ENCODE data around the gene OXSR1.
"Not testable (repeated sequence)": the region's sequence is repeated elsewhere in the genome, so short reads cannot be mapped to it uniquely, and the experiment has no call there.

Gene OXSR1

DNA sequence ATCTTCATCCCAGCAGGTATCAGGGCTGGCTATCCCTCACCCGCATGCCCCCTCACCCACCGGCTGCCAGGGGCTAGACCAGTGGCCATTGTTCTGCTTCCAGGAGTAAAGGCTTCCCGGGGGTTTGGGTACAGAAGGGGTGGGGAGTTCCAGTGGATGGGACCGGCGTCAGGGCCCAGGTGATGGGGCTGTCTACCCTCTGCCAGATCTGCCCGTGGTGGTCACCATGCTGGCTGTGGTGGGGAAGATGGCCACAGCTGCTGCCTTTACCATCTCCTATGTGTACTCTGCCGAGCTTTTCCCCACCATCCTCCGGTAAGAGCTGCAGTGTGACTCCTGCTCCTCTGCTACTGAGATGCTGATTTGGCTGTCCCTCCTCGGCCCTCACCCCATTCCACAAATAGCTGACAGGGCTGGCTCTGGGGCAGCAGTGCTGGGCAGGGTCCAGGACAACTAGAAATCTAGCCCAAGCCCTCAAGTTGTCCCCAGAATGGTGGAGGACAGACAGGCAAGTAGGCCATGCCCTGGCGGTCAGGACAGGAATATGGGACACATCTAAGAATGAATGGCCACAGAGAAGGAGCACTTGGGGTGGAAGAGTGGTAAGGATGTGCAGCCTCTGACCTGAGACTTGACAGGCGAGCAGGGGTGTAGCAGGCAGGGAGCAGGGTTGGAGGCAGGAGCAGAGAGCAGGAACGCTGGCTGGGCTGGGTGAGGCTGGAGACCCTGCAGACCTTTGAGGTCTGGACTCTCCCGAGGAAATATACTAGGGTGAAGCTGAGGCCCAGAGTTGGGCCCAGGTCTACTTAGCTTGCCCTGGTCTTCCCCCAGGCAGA lies 111.0 kb downstream of the OXSR1 start:
- no peak for DNase-seq

DNA sequence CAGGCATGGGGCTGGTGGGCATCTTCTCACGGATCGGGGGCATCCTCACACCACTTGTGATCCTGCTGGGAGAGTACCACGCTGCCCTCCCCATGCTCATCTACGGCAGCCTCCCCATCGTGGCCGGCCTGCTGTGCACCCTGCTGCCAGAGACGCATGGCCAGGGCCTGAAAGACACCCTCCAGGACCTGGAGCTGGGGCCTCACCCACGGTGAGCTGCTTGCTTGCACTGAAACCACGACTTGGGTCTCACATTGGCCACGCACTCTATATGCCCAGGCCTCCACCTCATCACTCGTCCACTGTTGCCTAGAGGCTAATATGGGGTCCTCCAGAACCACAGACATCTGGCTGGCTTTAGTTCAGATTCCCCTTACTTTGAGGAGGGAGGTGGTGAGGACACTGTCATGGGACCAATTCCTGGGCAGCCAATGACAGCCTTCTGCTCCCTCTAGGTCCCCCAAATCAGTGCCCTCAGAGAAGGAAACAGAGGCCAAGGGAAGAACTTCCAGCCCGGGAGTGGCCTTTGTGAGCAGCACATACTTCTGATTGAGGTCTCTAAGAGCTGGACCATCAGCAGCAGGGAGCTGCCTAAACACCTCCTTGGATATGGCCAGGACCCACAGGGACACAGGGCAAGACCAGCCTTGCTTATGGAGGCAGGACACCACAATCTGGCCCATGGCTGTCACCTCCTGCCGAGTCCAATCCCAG lies 111.7 kb downstream of the OXSR1 start:
- no peak for DNase-seq

DNA sequence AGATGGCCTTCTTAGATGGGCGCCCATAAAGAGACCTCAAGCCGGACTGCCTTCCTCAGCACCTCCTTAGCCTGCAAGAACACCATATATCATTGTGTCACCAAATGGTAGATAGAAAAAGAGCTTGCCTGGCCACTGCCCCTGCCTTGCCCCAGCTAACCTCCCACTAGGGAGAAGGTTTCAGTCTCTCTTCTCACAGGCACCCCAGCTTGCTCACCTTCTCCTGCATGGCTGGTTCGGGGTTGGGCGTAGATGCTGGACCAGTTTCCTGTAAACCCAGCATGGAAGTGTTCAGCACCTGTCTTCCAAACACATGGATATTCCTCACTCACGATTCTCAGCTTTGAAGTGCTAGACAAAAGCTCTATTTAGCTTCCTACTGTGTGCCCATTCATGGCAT lies 113.5 kb downstream of the OXSR1 start:
- no peak for DNase-seq

DNA sequence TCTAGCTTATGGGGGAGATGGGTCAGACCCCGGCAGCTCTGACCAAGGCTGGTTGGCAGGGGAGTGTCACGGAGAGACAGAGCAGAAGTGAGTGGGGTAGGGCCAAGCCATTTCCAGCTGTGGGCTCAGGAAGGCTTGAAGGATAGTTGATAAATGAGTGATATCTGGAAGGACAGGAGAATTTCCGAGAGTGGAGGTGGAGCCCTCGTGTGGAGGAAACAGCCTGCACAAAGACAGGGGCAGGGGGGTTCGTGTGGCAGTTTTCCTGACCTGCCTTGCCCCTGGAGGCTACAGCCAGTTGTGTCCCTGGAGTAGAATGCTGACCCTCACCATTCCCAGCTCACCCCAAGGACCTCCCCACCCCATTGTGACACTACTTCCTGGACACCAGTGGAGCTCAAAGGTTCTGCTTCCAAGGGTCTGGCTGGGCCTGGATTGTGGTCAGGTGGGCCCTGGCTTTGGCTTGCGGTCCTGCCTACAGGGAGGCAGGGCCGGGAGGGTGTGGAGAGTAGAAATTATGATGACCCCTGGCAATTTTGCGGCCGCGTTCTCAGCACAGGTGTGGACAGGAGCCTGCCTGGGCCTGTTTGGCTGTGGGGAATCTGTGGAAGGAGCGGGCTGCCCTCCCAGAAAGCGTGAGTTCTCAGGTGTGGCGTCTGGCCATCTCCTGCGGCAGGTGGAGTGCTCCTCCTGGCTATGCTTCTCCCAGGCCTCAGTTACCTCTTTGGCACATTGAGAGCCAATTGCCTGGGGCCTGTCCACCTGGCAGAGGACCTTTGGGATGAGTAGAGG lies 116.8 kb downstream of the OXSR1 start, which contains the start of gene SLC22A14:
SLC22A14 (plus strand) TSS at position 400 of the 792 bp plus-strand sequence. CDS start 23,733 bp downstream, outside the sequence.
- DNase-seq: no peak

DNA sequence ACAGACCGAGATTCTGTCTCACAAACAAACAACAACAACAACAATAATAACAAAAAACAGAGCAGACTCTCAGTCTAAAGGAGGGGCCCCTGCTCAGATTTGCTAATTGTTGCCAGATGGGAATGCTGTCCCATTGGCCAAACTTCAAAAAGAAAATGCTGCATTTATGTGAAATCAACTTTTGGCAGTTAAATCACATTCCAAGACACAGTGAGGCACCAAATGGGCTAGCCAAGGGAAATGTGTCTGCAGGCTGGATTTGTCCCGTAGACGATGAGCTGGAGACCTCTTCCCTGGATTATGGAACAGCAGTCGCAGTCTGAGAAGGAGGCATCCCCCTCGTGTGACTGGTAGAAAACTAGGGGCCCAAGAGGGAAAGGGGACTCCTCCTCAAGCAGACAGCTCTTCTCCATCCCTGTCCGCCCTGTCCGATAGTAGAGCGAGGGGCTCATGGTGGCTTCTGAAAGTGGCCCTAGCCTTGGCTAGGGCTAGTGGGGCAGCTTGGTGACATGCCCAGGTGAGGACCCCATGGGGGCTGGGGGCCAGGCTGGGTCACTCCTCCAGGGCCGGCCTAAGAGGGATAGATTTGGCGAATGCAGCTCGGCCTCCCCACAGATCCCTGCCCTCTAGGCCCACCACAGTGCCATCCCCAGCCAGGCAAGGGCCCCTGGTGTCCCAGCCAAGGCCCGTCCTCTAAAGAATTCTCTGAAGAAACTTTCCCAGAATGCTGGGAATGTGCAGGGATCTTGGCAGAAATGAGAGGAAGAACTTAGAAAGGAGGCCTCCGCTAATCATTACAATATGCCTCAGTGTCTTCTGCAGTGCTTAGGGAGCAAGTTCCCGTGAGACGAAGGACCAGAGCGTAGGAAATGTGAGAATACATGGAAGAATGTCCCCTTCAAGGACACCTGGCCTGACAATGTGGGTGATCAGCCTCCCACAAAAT lies 118.7 kb downstream of the OXSR1 start:
- no peak for DNase-seq

DNA sequence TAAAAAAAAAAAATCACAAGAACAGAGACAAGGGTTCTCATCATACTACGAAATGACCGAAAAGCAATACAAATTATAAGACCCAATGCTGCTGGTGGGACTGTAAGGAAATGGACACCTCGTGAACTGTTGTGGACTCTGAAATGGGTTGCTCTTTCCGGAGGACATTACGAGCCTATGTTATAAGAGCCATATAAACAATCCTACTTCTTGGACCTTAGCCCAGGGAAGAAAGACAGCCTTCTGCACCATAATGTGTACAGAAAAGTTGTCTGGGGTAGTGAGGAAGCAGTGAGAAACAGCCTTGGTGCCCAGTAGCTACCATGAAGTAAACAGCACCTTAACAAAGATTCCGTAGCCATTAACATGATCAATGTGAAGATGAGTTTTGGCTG lies 119.4 kb downstream of the OXSR1 start:
- DNase-seq: no peak

DNA sequence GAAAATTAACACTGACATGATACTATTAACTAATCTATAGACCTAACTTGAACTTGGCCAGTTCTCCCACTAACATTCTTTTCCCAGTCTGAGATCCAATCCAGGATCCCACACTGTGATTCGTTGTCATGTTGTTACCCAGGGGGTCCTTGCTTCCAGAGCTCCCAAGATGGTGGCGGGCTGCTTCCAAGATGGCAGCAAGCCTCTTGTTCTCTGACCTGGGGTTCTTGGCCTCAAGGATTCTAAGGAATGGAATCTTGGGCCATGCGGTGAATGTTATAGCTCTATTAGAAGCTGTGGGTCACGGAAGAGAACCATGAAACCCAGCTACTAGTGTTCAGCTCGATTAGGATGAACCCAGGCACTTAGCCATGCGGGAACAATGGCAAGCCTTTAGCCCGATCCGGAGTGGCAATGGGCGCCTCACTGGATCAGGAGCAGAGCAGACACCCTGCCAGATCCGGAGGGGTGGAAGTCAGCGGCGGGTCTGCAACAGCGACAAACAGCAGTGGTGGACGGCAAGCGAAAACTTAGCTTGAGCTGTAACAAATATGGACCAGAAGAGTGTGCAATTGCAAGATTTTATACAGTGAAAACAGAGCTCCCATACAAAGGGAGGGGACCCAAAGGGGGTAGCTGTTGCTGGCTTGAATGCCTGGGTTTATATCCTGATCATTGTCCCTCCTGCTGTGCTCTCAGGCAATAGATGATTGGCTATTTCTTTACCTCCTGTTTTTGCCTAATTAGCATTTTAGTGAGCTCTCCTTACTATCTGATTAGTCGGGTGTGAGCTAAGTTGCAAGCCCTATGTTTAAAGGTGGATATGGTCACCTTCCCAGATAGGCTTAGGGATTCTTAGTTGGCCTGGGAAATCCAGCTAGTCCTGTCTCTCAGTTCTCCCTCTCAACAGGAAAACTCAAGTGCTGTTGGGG lies 124.2 kb downstream of the OXSR1 start:
- not testable (repeated sequence) for DNase-seq

DNA sequence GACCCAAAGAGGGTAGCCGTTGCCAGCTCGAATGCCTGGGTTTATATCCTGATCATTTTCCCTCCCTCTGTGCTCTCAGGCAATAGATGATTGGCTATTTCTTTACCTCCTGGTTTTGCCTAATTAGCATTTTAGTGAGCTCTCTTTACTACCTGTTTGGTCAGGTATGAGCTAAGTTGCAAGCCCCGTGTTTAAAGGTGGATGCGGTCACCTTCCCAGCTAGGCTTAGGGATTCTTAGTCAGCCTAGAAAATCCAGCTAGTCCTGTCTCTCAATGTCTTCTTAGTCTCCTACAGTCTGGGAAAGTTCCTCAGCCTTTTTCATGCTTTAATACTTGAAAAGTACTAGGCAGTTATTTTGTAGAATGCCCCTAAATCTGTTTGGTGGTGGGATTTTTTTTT lies 131.7 kb downstream of the OXSR1 start:
- DNase-seq: not testable (repeated sequence)

DNA sequence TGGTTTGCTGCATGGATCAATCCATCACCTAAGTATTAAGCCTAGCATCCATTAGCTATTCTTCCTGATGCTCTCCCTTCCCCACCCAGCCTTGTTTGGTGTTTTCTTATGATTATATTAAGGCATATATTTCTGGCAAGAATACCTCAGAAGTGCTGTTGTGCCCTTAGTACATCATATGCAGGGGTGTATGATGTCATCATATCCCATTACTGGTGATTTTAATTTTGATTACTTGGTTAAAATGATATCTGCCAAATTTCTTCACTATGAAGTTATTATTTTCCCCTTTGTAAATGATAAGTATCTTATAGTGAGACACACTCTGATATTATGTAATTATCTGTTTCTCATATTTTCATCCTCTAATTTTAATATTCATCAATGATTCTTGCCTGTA lies 132.2 kb downstream of the OXSR1 start:
- no peak for DNase-seq

DNA sequence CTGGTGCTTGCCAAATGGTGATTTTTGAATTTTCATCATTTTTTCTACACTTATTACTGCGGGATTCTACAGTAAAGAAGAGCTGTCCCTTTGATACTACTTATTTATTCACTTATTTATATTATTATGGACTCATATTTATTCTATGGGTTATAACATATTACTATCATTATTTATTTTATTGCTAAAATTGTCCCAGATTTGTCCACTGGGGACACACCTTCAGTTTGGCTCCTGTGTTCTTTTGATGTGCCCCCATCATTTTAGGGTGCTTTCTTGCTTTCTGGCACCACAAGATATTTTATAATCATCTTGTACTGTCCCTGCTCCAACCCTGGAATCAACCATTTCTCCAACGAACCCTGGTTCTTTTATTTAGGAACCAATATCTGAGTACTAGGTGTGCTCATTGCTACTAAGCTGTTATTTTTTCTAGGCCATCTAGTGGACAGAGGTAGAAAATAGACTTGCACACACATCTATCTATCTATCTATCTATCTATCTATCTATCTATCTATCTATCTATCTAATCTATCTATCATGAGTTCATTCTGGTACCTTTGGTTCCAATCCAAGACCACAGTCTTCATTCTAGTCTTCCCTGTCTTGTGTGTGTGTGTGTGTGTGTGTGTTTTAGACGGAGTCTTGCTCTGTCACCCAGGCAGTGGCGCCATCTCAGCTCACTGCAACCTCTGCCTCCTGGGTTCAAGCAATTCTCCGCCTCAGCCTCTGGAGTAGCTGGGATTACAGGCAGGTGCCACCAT lies 132.8 kb downstream of the OXSR1 start:
- no peak for DNase-seq

Measured in stimulated activated CD4-positive, alpha-beta T cell treated with anti-CD3 and anti-CD28 coated beads, Interleukin-12 subunit alpha, Interleukin-12 subunit beta, amount 100 ng/mL, for 4 hours (primary cell).